Cardiac muscle cell (in vitro differentiated cells and primary cell): Measurements from ENCODE around the gene VEZT. TPM values are rescaled to one million over a fixed set of nuclear protein-coding genes. Genes with fewer than 3 reads are reported as not detected.
A peak's percentile ranks its signal among the peaks of the same experiment; 100 is the strongest.

Source experiments
- DNase-seq, 2 donors: peaks; one replicate each; pipeline versions ENCODE4 v3.0.0 to v3.0.0-alpha.2; 2010 to 2017; ENCODE audit warnings: low read depth in 1 of 2, low spot score in 1 of 2
- H3K27ac ChIP-seq: fragments of 200-600 bp; sonication (generic); 2 replicates; pipeline ENCODE4 v1.5.1; 2016
- H3K27me3 ChIP-seq: fragments of 200-600 bp; sonication (generic); 2 replicates; pipeline ENCODE4 v1.6.0; 2016; ENCODE audit warnings: control low read depth
- H3K36me3 ChIP-seq: fragments of 200-600 bp; sonication (generic); 2 replicates; pipeline ENCODE4 v1.5.1; 2016; ENCODE audit warnings: control low read depth
- H3K4me1 ChIP-seq: fragments of 200-600 bp; sonication (generic); 2 replicates; pipeline ENCODE4 v1.8.1; 2017; ENCODE audit warnings: low read depth, mild to moderate bottlenecking, mixed run types
- H3K4me3 ChIP-seq: fragments of 200-600 bp; sonication (generic); 2 replicates; pipeline ENCODE4 v1.5.1; 2016; ENCODE audit warnings: mild to moderate bottlenecking
- H3K9me3 ChIP-seq: fragments of 200-600 bp; sonication (generic); 2 replicates; pipeline ENCODE4 v1.5.1; 2017; ENCODE audit warnings: low read depth, mild to moderate bottlenecking, control low read depth
- polyA plus RNA-seq: library from polyadenylated mRNA; unstranded; fragments of >200 nt; fragmentation: Nextera tagmentation; extraction: Ambion mirVana; gene quantifications from 2 replicates; pipeline ENCODE4 v1.2.1, GENCODE V29; 2016
- total RNA-seq: library from RNA; depleted of rRNA; stranded (reverse); fragments of >200 nt; gene quantifications from 2 replicates; pipeline ENCODE4 v1.2.3, GENCODE V29; 2016
- TF ChIP-seq, protein P1 (sequence below): IDR thresholded peaks from 2 replicates; pipeline ENCODE4 v1.5.1; 2012; ENCODE audit warnings: low read depth, mild to moderate bottlenecking, low read length

VEZT gene
- total and polyA plus RNA-seq, 2 experiments from 2014 or later, result 50.6 to 56.9 TPM

- H3K27ac ChIP-seq, result no peak overlapping the region
- H3K4me3 ChIP-seq, result no peak overlapping the region
- H3K27me3 ChIP-seq, result no peaks in the 10 kb centered on the region
- DNase-seq, result peak in 1 of 2 donors; percentile 38
- peaks cover 46% of the 10 kb centered on the region for H3K4me1 ChIP-seq
- TF ChIP-seq, protein P1, sequence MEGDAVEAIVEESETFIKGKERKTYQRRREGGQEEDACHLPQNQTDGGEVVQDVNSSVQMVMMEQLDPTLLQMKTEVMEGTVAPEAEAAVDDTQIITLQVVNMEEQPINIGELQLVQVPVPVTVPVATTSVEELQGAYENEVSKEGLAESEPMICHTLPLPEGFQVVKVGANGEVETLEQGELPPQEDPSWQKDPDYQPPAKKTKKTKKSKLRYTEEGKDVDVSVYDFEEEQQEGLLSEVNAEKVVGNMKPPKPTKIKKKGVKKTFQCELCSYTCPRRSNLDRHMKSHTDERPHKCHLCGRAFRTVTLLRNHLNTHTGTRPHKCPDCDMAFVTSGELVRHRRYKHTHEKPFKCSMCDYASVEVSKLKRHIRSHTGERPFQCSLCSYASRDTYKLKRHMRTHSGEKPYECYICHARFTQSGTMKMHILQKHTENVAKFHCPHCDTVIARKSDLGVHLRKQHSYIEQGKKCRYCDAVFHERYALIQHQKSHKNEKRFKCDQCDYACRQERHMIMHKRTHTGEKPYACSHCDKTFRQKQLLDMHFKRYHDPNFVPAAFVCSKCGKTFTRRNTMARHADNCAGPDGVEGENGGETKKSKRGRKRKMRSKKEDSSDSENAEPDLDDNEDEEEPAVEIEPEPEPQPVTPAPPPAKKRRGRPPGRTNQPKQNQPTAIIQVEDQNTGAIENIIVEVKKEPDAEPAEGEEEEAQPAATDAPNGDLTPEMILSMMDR, result no peak
- no peaks in the 10 kb centered on the region for H3K36me3 ChIP-seq
- H3K9me3 ChIP-seq, result no peaks in the 10 kb centered on the region
Observed at GRCh38 chr12:95200128-95200894, 17.3 kb upstream of the VEZT start.

- Histone ChIP-seq H3K27me3 (no peaks in the 10 kb centered on the region), H3K4me3 (no peak overlapping the region), H3K27ac (no peak overlapping the region), H3K36me3 (no peaks in the 10 kb centered on the region), H3K4me1 (peaks cover 54% of the 10 kb centered on the region), H3K9me3 (no peaks in the 10 kb centered on the region)
- TF ChIP-seq, protein P1, result no peak
- DNase-seq, result peak in 1 of 2 donors; percentile 68
Observed at GRCh38 chr12:95201056-95201670, 16.4 kb upstream of the VEZT start.

DNA sequence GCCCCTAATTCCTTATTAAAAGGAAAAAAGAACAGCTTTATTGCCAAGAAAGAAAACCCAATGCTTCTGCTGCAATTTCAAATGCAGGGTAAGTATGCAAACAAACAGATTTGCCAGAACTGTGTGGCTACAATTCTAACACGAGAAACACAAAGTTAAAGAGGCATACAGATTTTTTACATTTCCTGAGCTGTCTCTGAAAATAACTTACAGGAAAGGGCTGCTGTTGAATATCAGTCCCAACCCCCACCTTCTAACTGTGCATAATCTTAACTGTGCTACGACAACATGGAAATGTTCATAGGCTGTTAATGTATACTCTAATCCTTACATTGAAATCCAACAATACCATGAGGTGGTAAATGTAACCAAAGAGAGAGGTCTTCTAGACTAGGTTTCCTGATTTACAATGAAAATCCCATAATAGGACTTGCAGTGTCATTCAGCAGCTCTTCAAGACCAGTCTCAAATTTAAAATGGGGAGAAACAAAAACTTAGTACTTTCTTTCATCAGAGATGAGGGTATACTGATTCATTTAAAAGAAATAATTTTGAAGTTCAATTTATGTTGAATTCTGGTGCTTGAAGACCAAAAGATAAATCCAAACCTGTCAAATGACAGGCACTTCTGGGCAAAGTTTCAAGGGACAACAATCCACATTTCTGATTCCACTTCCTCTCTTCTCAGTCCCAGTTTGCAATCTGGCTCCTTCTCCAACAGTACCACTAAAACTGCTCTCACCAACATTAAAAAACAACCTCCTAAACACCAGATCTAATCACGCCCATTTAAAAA is 14.7 kb upstream of the VEZT start:
- DNase-seq, result peak in 1 of 2 donors; percentile 67
- peak overlapping the region; percentile 76 for H3K27ac ChIP-seq
- no peaks in the 10 kb centered on the region for H3K36me3 ChIP-seq
- no peaks in the 10 kb centered on the region for H3K9me3 ChIP-seq
- no peak overlapping the region for H3K4me3 ChIP-seq
- no peaks in the 10 kb centered on the region for H3K27me3 ChIP-seq
- peaks cover 55% of the 10 kb centered on the region for H3K4me1 ChIP-seq
- TF ChIP-seq, protein P1, result no peak

DNA sequence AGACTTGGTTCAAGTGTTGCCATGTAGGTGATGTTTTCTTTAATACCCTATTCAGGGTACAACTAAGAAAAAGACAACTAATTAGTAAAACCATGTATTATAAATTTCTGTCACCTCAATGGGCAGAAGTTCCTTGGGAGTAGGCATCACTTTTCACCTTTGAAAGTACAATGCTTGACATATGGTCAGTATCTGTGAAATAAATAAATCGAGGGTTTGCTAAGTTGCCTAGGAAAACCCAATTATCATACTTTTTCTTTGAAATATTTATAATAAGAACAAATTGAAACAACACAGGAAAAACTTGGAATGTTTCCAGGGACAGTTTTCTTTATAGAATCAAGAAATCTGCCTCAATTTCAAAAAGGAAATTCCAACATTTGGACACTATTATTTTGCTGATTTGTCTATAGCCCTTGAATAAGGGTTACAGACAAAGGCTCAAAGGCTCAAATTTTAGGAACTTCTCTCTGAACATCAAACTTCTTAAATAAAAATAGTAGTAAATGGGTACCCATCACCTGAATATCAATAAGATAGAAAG is 14.0 kb upstream of the VEZT start:
- H3K36me3 ChIP-seq, result peaks cover 2% of the 10 kb centered on the region
- H3K27me3 ChIP-seq, result no peaks in the 10 kb centered on the region
- DNase-seq, result no peak
- no peaks in the 10 kb centered on the region for H3K9me3 ChIP-seq
- peak overlapping the region; percentile 76 for H3K27ac ChIP-seq
- H3K4me3 ChIP-seq, result no peak overlapping the region
- H3K4me1 ChIP-seq, result peaks cover 55% of the 10 kb centered on the region
- TF ChIP-seq, protein P1, result no peak

DNA sequence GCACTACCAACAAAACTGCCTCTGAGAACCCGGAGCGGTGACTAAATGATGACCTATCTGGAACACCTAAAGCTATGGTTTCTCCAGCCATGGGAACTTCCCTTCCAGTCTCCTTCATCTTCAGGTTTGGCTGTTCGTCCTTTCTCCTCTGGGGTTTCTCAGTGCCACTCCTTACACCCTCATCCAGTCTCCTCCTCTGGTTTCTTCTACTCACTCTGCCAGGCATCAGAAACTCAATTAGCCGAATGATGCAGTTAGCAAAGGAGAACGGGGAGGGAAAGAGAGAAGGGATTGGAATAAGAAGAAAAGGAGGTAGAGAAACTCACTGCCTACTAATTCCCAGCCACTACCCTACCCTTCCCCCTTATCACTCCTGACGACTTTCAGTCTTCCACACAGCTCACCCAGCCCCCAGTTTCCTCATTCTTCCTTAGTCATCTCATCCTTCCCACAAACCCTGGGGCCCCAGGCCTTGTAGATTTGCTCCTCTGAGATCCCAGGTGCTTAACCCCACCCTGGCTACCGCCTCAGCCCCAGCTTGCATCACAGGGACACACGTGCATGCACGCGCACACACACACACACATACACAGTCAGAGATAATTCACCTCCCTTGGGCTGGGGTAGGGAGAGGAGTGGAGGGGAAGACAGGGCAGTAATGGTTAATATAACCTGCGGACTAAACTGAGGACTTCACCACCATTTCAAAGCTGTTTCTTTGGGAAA is 13.3 kb upstream of the VEZT start:
- TF ChIP-seq, protein P1, result no peak
- peak; percentile 39 to 91 for DNase-seq
- H3K27ac ChIP-seq, result peak overlapping the region; percentile 76
- H3K4me1 ChIP-seq, result peaks cover 55% of the 10 kb centered on the region
- H3K27me3 ChIP-seq, result no peaks in the 10 kb centered on the region
- peaks cover 5% of the 10 kb centered on the region for H3K36me3 ChIP-seq
- H3K9me3 ChIP-seq, result no peaks in the 10 kb centered on the region
- H3K4me3 ChIP-seq, result no peak overlapping the region
